ENCODE measurements around the gene AFAP1L2.

Gene AFAP1L2

GRCh38 chr10:114271075-114271778, 133.1 kb downstream of the AFAP1L2 start:
- no peak for DNase-seq (ENCODE audit: low read depth)

GRCh38 chr10:114266521-114266920, 137.8 kb downstream of the AFAP1L2 start:
- DNase-seq (ENCODE audit: low read depth) = no peak

DNA sequence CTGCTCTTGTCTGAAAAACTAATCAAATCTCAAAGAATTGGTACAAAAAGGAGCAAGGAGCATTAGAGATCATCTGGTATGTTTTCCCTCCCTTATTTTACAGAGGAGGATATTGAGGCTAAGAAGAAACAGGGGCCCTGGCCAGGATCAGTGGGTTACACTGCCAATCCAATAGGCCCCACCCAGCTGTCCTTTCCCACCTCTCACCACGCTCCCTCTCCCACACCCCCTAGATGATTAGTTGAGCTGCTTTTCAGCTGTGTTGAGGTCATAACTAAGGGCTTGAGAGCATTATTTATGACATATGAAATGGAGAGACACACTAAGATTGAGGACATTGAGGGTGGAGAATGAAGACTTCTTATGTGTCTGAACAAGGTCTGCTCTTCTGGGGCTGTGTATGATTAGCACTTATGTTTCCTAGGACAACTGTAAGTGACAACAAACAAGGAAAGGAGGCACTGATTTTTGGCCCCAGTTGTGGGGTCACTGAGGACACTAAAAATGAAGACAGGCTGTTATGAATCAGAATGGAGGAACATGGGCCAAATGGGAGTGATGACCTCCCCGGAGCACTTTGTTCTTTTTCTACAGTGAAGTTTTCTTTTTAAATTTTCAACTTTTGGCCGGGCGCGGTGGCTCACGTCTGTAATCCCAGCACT, 138.8 kb downstream of the AFAP1L2 start:
- peak; percentile 21 for DNase-seq (ENCODE audit: low read depth)

DNA sequence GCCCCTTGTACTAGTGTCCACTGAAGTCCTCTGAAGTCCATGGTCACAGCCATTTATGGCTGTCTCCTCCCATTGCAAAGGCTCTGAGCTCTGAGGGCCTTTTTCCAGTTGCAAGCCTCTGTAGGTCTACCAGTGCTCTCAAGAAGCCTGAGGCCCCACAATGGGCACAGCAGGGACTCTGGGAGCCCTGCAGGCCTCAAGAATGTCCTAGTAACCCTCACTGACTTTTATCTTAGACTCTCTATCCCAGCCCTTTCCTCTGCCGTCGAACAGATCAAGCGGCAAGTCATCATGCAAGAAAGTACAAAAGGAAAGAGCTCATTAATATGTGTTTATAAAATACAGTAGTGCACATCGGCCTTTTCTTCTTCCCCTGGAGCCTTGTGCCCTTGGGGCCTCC, 141.8 kb downstream of the AFAP1L2 start:
- no peak for DNase-seq (ENCODE audit: low read depth)

DNA sequence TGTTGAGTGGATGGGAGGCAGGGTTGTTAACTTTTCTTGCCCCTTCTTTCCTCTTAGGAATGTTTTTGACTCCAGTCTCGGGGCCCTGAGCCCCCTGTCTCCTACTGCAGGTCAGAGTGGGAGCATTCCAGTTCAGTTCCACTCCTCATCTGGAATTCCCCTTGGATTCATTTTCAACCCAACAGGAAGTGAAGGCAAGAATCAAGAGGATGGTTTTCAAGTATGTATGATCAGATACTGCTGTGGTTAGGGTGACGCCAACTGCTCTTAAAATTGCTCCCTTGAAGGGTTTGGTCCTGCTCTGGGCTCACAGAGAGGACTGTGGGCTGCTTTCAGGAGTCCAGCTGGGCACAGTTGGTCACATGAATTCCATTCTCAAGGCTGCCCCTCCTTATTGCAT, 143.2 kb downstream of the AFAP1L2 start:
- DNase-seq (ENCODE audit: low read depth) = no peak

DNA sequence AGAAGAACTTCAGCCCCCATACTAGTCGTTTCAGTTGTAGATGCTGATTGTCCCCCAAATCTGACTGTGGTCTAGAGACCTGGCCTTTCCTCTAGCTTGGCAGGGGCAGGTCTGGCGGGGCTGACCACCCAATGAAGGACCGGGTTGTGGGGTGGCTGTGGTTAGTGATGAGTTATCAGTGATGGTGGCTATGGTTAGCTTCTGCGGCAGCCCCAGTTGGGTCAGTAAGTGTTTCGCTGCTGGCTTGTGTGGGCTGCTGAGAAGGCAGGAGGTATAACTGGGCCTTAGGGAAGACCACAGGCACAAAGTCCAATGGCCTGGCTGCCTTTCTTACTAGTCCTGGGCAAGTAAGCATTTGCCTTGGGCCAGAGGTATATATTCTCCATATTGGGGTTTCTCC, 143.9 kb downstream of the AFAP1L2 start:
- DNase-seq (ENCODE audit: low read depth) = no peak

DNA sequence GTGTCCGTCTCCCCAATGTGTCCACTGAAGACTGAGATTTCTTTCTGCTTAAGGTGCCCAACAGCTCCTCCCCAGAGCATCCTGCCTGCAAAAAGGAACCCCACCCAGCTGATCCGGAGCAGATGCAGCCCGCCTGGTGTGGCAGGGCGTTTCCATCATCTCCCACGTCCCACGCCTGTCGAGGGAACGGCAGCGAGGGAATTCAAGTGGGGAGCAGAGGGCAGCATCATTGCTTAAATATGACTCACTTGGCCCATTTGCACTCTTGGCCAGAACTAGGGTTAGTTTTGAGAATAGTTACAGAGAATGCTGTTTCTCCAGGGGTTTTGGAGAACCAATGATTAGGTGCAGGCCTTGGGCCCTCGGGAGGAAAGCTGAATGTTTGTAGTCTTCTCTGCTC, 144.5 kb downstream of the AFAP1L2 start:
- peak; percentile 43 for DNase-seq (ENCODE audit: low read depth)

- DNase-seq (ENCODE audit: low read depth) = no peak
Observed at GRCh38 chr10:114258274-114258840, 145.9 kb downstream of the AFAP1L2 start.

GRCh38 chr10:114257498-114257897, 146.8 kb downstream of the AFAP1L2 start:
- DNase-seq (ENCODE audit: low read depth) = no peak

GRCh38 chr10:114256822-114257221, 147.5 kb downstream of the AFAP1L2 start:
- no peak for DNase-seq (ENCODE audit: low read depth)

GRCh38 chr10:114256008-114256765, 148.1 kb downstream of the AFAP1L2 start:
- DNase-seq (ENCODE audit: low read depth) = no peak

DNA sequence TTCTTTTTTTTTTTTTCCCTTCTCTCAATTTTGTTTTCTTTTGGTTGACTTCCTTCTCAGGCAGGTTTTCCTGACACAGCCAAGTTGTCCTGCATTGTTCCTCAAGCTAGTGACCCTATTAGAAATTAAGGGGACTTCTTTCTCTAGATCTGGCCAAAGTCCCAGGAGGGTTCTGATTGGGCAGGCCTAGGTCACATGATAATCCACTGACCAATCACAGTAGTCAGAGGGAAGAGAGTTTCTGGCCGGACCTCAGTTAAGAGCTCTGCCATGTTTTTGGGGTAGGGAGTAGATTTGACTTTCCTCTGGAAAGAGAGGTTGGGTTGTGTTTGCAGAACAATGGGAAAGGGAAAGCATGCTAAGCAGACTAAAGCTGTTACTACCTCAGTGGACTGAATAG, 149.1 kb downstream of the AFAP1L2 start:
- no peak for DNase-seq (ENCODE audit: low read depth)

DNA sequence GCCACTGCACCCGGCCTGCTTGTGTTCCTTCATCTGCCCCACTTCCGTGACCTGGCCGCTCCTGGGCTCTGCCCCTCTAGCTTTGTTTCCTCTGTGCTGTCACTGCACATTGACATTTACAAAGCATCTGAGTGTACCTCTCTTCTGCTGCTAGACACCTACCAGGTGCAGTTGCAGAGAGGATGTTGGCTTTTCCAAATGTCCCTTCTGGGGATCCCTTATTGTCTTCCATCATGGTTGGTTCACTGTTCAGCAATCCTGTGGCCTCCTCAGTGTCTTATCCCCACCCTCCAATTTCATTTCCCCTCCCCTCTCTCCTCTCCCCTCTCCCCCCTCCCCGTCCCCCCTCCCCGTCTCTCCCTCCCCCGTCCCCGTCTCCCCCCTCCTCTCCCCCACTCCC, 151.4 kb downstream of the AFAP1L2 start:
- DNase-seq (ENCODE audit: low read depth) = no peak

DNA sequence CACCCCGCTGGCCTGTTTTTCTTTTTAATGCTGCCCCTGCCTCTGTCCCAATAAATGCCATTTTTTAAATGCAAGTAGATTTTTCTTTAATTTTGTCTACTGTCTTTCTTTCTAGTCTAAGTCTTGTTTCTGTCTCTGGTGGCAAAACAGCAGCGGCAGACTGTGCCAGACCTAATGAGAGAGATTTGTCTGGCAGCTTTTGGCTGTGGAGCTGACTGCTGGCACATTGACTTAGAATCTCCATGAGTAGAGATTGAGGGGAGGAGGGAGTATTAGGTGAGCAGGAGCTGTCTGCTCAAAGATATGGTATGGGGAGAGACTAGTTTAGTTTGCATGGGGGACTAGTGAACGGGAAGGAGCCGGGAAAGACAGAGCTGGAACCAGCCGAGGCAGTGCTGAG, 152.2 kb downstream of the AFAP1L2 start:
- DNase-seq (ENCODE audit: low read depth) = no peak

- DNase-seq (ENCODE audit: low read depth) = no peak
Observed at GRCh38 chr10:114250716-114251115, 153.6 kb downstream of the AFAP1L2 start.

DNA sequence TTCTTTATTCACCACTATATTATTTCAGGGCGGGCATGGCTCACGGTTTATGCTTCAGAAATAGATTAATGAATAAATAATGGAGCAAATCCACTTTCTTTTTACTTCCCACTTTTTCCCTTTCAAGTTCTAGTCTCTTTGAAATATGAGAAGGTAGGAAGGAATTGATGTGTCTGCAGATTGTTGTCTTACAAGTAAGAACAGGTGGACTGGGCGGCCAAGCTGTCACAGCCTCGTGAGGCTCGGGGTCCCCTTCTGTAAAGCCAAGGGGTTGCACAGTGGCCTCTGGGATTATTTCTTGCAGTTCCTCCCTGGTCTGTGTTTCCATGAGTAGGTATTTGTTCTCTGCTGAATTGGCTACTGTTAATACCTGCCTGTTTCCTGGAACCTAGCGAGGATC, 154.1 kb downstream of the AFAP1L2 start:
- no peak for DNase-seq (ENCODE audit: low read depth)

GRCh38 chr10:114246679-114247305, 157.5 kb downstream of the AFAP1L2 start:
- DNase-seq (ENCODE audit: low read depth) = no peak

DNA sequence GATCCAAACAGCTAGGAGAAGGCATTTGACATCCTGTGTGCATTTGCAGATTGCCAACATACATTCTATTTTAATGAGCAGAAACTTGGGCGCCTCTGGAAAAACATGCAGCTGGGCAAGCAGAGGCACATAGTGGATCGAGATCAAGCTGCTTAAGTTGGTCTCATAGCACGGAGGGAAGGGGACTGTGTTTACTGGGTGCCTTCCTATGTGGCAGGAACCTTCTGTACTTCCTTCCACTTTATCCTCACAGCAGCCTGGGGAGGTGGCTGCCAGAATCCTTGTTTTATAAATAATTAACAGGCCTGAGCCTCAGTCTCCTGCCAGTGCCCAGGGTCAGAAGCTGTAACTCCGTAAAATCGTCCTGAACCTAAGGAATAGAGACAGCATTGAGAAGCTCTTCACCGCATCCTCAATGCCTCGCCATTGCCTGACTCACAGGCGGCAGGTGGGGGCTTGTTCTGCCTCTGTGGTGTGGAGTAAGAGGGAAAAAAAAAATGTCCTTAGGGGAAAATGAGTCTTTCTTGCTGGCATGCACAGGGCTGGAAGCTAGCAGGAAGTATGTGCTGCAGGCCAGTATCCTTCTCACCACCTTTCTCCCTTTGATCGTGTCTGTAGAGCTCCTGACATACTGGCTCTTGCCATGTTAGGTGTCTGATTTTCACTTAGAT, 159.0 kb downstream of the AFAP1L2 start:
- no peak for DNase-seq (ENCODE audit: low read depth)

Measured in stromal cell of bone marrow (primary cell).